ENCODE data around the gene TMTC1. TPM values are rescaled to one million over a fixed set of nuclear protein-coding genes. Genes with fewer than 3 reads are reported as not detected.

The TMTC1 gene
- total and polyA plus RNA-seq, 2 experiments from 2014 or later: 6.8 to 14.0 TPM

- H3K4me2 ChIP-seq: no peak overlapping the region
- no peaks in the 10 kb centered on the region for H3K27me3 ChIP-seq
Observed at GRCh38 chr12:29743801-29744200, 39.9 kb downstream of the TMTC1 start.

GRCh38 chr12:29743077-29743476 lies 40.7 kb downstream of the TMTC1 start:
- TF ChIP-seq CTCF (IDR thresholded peaks at IDR 0.05; ENCODE audit: poor library complexity) (no peak), EZH2 (IDR thresholded peaks at IDR 0.05; ENCODE audit: borderline replicate concordance) (no peak), EZH2phosphoT487 (IDR thresholded peaks at IDR 0.05; ENCODE audit: low read depth, severe bottlenecking, unreplicated experiment) (no peak)
- no peaks in the 10 kb centered on the region for H3K4me1 ChIP-seq (ENCODE audit: insufficient read depth)
- H3K9me2 ChIP-seq (replicated peaks; ENCODE audit: insufficient read depth): no peaks in the 10 kb centered on the region
- H3K4me2 ChIP-seq: no peak overlapping the region
- no peak overlapping the region for H3K4me3 ChIP-seq
- no peak overlapping the region for H2AFZ ChIP-seq
- H3K36me3 ChIP-seq (replicated peaks; ENCODE audit: insufficient read depth, low read depth): no peaks in the 10 kb centered on the region
- H3K9me3 ChIP-seq (ENCODE audit: low read depth): no peaks in the 10 kb centered on the region
- DNase-seq (ENCODE audit: low spot score): no peak
- H3K27ac ChIP-seq: no peak overlapping the region
- H4K20me1 ChIP-seq (ENCODE audit: insufficient read depth, poor library complexity, severe bottlenecking): no peaks in the 10 kb centered on the region
- WGBS (ENCODE audit: low lambda C conversion rate, missing lambda C conversion rate): 91% methylated on average over 4 of the region's 4 CpGs
- no peaks in the 10 kb centered on the region for H3K27me3 ChIP-seq
- no peaks in the 10 kb centered on the region for H3K79me2 ChIP-seq

More at GRCh38 chr12:29743801-29744200, 39.9 kb downstream of the TMTC1 start:
- no peak overlapping the region for H2AFZ ChIP-seq
- no peak overlapping the region for H3K27ac ChIP-seq
- H3K4me1 ChIP-seq (ENCODE audit: insufficient read depth): no peaks in the 10 kb centered on the region
- H3K9me3 ChIP-seq (ENCODE audit: low read depth): no peaks in the 10 kb centered on the region
- H3K79me2 ChIP-seq: no peaks in the 10 kb centered on the region
- WGBS (ENCODE audit: low lambda C conversion rate, missing lambda C conversion rate): 63% methylated on average over 3 of the region's 3 CpGs
- DNase-seq (ENCODE audit: low spot score): peak; percentile 12
- H3K36me3 ChIP-seq (replicated peaks; ENCODE audit: insufficient read depth, low read depth): no peaks in the 10 kb centered on the region
- no peak overlapping the region for H3K4me3 ChIP-seq
- no peaks in the 10 kb centered on the region for H4K20me1 ChIP-seq (ENCODE audit: insufficient read depth, poor library complexity, severe bottlenecking)
- TF ChIP-seq CTCF (IDR thresholded peaks at IDR 0.05; ENCODE audit: poor library complexity) (no peak), EZH2phosphoT487 (IDR thresholded peaks at IDR 0.05; ENCODE audit: low read depth, severe bottlenecking, unreplicated experiment) (no peak), EZH2 (IDR thresholded peaks at IDR 0.05; ENCODE audit: borderline replicate concordance) (no peak)
- H3K9me2 ChIP-seq (replicated peaks; ENCODE audit: insufficient read depth): no peaks in the 10 kb centered on the region

GRCh38 chr12:29742646-29743045 lies 41.1 kb downstream of the TMTC1 start:
- Histone ChIP-seq H3K79me2 (no peaks in the 10 kb centered on the region), H3K4me1 (ENCODE audit: insufficient read depth) (no peaks in the 10 kb centered on the region), H3K4me2 (no peak overlapping the region), H3K9me3 (ENCODE audit: low read depth) (no peaks in the 10 kb centered on the region), H3K9me2 (replicated peaks; ENCODE audit: insufficient read depth) (no peaks in the 10 kb centered on the region), H2AFZ (no peak overlapping the region), H3K27ac (no peak overlapping the region), H3K27me3 (no peaks in the 10 kb centered on the region), H3K4me3 (no peak overlapping the region), H4K20me1 (ENCODE audit: insufficient read depth, poor library complexity, severe bottlenecking) (no peaks in the 10 kb centered on the region), H3K36me3 (replicated peaks; ENCODE audit: insufficient read depth, low read depth) (no peaks in the 10 kb centered on the region)
- TF ChIP-seq EZH2 (IDR thresholded peaks at IDR 0.05; ENCODE audit: borderline replicate concordance) (no peak), EZH2phosphoT487 (IDR thresholded peaks at IDR 0.05; ENCODE audit: low read depth, severe bottlenecking, unreplicated experiment) (no peak), CTCF (IDR thresholded peaks at IDR 0.05; ENCODE audit: poor library complexity) (no peak)
- WGBS (ENCODE audit: low lambda C conversion rate, missing lambda C conversion rate): 70% methylated on average over 1 of the region's 1 CpG
- DNase-seq (ENCODE audit: low spot score): no peak

Measured in hepatocyte (in vitro differentiated cells).